NCI-H510A treated with DMSO at 0.1 percent for 48 hours (cell line): ENCODE results near the gene POLR3H.

Source experiments
- DNase-seq: peaks from one replicate; lab custom pipeline; 2025; lab: John Stamatoyannopoulos, UW

POLR3H gene

DNA sequence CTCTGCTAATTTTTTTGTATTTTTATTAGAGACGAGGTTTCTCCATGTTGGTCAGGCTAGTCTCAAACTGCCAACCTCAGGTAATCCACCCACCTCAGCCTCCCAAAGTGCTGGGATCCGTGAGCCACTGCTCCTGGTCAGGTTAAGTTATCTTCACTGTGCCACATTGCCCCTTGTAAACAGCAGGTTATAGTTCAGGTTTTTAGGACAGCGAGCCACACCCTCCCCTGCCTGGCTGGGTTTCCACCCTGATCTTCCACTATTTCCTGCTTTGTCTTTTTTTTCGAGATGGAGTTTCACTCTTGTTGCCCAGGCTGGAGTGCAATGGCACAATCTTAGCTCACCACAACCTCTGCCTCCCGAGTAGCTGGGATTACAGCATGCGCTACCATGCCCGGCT lies 59.2 kb downstream of the POLR3H start:
- no peak for DNase-seq

DNA sequence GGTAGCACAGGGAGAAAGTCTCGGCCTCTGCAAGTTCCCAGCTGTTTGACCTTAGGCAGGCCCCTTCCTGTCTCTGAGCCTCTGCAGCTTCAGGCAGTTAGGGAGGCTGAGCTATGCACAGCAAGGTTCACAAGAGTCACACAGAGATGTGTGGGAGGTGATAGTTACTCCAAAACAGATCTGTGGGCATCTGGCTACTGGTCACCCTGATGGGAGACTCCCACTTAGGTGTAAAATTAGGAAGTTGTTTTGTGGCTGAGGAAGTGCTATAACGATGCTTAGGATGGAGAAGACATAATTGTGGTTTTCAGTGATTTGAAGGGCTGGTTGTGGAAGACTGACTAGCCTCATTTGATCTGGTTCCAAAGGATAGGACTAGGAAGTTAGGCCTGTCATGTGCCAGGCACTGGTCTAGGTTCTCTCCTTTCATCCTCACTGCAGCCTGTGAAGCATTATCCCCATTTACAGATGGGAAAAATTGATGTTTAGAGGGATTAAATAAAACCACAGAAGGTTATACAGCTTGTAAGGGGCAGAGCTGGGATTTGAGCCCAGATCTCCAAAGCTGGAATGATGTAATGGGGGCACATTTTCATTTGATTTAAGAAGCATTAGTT lies 61.8 kb downstream of the POLR3H start:
- no peak for DNase-seq

DNA sequence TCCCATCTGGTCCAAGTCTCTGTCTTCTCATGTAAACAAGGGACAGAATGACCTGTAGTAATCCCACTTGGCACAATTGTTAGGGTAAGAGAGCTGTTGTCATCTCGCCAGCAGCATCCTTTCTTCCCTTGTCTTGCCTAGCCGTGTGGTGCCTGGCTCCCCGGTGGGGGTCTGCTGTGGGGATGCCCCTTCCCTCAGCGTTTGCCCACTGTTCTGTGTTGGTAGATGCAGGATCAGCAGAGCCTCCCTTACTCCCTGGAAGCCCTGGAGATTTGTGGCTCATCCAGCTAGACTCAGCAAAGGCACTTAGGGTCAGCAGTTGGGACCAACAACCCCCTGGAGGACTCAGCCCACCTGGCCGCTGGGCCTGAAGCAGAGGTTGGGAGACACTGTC lies 62.3 kb downstream of the POLR3H start:
- no peak for DNase-seq

DNA sequence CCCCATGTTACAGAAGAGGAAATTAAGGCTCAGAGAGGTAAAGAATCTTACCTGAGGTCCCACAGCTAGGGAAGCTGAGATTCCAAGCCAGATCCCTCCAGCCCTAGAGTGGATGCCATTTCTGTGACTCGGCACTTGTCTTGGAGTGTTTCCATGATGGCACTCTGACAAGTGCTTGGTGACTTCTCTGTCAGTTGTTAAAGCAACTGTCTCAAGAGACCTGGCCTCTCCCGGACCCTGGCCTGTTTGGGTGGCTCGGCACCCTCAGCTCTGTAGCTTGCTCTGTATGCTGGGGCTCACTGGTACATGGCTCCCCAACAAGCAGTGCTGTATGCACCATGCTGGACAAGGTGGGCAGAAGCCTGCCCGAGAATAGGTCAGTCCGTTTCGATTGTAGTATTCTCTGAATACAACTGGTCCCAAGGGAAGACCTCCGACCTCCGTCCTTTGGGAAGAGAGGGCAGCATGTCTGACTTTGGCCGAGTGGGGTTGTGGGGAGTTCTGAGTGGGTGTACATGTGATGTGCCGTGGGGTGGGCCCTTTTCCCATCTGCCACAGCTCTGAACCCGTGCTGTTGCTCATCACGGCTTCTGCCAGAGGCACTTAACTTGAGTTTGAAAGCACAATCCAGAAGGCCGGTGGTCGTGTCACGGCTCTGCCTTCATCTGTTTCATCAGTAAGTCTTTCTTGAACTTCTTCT lies 63.0 kb downstream of the POLR3H start:
- no peak for DNase-seq

DNA sequence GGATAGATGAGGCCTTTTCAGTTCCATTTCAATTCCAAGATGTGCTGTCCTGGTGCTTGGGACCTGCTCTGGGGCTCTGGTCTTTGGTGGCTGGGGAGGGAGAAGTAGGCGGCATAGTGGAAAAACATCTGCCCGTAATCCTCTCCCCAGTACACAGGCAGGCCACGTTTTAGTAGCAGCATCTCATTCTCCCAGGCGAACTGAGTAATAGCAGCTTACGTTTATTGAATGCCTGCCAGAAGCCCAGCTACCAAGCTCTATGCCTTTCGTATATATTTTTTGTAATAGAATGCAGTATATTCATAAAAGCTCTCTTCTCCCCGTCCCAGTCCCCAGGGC lies 63.9 kb downstream of the POLR3H start:
- DNase-seq: no peak

DNA sequence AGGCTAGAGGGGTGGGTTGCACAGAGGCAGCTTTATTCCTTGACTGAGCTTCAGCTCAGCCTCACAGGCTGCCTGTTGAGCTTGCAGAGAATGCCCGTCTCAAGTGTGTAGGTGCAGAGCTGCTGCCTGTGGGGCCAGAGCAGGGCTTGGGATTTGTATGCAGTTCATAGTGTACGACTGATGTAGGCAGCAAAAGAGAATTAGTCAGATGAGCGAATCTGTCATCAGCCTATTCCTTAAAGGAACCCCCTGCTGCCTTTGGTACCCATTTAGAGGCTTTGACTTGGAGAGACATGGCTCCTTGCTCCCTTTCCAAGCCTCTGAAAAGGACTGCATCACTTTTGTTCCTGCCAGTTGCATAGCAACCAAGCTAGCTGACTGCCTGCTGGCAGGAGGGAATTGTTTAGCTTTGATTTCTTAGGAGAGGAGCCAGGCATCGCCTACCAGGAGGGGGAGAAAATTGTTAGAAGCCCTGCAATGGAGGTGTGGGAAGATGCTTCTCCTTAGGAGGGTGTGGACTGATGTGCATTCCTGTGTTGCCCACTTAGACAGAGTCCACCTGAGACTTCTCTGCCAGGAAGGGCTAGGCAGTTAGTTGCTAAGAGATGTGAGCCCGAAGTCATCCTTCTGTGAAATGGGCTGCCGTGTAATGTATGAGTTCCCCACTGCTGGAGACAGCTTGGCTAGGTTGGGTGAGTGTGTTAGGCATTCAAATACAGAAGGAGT lies 64.4 kb downstream of the POLR3H start:
- DNase-seq: no peak

DNA sequence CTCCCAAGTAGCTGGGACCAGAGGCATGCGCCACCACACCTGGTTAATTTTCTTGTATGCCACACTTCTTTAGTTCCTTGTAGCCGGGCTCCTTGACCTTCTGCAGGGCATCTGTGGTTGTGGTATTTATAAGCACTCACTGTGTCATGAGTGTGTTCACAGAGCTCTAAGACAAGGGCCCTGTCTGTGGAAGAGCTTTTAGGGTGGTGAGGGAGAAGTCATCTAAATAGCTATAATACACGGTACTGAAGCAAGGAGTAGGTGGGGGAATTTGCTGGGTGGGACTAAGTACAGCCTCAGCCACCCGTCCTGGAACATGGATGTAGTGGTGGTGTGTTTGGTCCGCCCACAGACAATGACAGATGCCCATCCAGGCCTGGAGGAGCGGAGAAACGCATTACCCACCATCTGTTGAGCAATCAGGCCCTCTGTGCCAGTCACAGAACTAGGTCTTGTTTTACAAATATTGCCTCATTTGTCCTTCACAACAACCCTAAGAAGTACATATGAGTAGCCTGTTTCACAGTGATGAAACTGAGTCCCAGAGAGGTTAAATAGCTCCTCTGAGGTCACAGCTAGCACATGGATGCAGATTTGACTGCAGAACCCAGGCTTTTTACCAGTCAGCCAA lies 65.3 kb downstream of the POLR3H start:
- DNase-seq: no peak

DNA sequence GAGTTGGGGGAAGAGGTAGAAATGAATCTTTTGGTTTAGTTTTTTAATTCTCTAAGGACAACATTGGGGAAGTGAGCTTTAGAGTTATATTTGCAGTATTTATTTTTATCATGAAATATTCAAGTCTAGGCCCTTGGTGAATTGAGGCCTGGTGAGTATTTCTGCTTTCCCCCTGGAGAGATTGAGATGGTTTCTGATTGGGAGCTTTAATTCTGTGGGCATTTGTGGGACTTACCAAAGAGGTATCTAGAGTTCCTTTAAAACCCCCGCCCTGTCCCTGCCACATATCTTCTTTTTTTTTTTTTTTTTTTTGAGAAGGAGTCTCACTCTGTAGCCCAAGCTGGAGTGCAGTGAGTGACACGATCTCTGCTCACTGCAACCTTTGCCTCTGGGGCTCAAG lies 65.8 kb downstream of the POLR3H start:
- DNase-seq: no peak
